DOHH2 (cell line): ENCODE results near the gene SLC35B4.

Experiments
- CTCF ChIP-seq: fragments of 200-600 bp; sonication (generic); IDR thresholded peaks from one replicate; pipeline ENCODE4 v1.5.1; 2014; ENCODE audit warnings: antibody characterized with exemption, mild to moderate bottlenecking, low read depth, low read length; ENCODE audit not compliant: poor library complexity, severe bottlenecking
- EZH2phosphoT487 ChIP-seq: fragments of 200-600 bp; sonication (generic); IDR thresholded peaks from 2 replicates; pipeline ENCODE4 v1.6.1; 2017; ENCODE audit warnings: borderline replicate concordance, mild to moderate bottlenecking, antibody characterized with exemption, low read length, moderate library complexity, mixed read lengths

GRCh38 chr7:134287916-134288659 is 28.6 kb downstream of the SLC35B4 start:
- TF ChIP-seq CTCF (no peak), EZH2phosphoT487 (no peak)
